NCI-H774 (cell line): ENCODE results near the gene BRIP1.

Experiments
- DNase-seq: peaks from one replicate; lab custom pipeline; 2025; lab: John Stamatoyannopoulos, UW

BRIP1 gene

GRCh38 chr17:61662186-61662585 is 201.1 kb downstream of the BRIP1 start:
- DNase-seq: no peak

GRCh38 chr17:61660746-61661485 is 202.4 kb downstream of the BRIP1 start:
- no peak for DNase-seq

GRCh38 chr17:61659437-61659836 is 203.9 kb downstream of the BRIP1 start:
- DNase-seq: no peak

DNA sequence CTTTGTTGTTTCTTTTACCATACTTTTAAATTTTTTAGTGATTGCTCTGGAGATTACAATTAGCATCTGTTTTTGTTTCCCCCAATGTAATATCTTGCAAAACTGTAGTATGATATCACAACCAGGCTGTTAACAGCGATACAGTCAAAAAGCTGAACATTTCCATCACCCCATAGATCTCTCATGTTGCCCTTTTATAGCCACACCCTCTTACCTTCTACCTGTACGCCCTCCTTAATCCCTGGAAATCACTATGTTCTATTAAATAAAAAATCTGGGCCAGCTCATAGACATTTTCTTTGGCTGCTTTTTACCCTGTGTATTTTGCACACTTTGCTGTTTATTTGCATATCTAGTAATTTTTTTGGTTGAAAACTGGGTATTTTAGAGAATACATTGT is 205.1 kb downstream of the BRIP1 start:
- no peak for DNase-seq

DNA sequence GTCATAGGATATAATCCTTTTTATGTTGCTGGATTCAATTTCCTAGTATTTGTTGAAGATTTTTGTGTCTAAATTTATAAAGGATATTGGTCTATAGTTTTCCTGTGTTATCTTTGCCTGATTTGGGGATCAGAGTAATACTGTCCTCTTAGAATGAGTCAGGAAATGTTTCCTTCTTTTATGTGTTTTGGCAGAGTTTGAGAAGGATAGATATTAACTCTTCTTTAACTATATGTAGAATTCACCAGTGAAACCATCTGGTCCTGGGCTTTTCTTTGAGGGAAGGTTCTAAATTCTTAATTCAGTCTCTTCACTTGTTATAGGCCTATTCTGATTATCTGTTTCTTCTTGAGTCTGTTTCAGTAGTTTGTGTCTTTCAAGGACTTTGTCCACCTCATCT is 206.0 kb downstream of the BRIP1 start:
- no peak for DNase-seq

DNA sequence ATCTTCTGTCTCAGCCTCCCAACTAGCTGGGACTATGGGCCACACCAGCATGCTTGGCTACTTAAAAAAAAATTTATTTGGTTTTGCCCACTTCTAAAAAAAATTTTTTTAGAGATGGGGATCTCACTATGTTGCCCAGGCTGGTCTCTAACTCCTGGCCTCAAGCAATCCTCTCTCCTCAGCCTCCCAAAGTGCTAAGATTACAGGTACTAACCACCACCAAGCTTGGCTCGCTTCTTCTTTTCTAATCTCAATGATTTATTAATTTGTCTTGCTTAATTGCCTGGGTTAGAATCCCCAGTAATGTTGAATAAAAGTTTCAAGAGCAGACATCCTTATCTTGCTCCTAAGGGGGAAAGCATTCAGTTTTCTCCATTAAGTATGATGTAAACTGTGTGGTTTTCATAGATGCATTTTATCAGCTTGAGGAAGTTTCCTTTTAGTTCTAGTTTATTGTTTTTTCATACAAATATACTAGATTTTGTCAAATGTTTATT is 206.6 kb downstream of the BRIP1 start:
- DNase-seq: no peak

GRCh38 chr17:61650749-61651148 is 212.6 kb downstream of the BRIP1 start:
- DNase-seq: no peak

DNA sequence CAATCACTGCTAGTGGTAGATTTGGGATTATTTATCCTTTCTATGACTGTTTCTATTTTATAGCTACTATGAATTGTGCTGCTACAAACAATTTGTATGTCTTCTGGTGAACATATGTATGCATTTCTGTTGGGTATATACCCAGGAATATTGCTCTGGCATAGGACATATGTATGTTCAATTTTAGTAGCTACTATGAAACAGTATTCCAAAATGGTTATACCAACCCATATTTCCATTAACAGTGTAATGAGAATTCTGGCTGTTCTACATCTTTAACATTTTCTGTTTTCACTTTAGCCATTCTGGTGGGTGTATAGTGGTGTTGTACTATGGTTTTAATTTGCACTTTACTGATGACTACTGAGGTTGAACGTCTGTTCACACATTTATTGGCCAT is 214.7 kb downstream of the BRIP1 start:
- DNase-seq: no peak

- no peak for DNase-seq
Measured at GRCh38 chr17:61647047-61647446, 216.3 kb downstream of the BRIP1 start.

GRCh38 chr17:61646482-61646881 is 216.8 kb downstream of the BRIP1 start:
- no peak for DNase-seq

DNA sequence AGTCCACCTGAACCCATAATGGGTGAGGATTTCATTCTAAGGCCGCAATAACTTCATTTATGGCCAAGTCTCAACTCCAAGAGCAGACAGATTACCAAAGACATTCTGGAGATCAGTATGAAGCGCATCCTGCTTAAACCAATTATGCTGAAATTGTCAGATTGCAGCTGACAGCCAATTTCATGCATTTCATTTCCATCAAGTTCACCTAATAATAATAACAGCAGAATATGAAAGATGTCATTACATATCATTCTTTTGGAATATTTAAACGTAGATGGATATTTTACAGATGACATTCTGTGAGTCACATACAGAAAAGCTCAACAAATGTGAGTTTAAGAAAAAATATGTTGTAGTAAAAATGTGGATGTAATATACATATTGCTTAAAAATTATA is 217.4 kb downstream of the BRIP1 start:
- DNase-seq: no peak

DNA sequence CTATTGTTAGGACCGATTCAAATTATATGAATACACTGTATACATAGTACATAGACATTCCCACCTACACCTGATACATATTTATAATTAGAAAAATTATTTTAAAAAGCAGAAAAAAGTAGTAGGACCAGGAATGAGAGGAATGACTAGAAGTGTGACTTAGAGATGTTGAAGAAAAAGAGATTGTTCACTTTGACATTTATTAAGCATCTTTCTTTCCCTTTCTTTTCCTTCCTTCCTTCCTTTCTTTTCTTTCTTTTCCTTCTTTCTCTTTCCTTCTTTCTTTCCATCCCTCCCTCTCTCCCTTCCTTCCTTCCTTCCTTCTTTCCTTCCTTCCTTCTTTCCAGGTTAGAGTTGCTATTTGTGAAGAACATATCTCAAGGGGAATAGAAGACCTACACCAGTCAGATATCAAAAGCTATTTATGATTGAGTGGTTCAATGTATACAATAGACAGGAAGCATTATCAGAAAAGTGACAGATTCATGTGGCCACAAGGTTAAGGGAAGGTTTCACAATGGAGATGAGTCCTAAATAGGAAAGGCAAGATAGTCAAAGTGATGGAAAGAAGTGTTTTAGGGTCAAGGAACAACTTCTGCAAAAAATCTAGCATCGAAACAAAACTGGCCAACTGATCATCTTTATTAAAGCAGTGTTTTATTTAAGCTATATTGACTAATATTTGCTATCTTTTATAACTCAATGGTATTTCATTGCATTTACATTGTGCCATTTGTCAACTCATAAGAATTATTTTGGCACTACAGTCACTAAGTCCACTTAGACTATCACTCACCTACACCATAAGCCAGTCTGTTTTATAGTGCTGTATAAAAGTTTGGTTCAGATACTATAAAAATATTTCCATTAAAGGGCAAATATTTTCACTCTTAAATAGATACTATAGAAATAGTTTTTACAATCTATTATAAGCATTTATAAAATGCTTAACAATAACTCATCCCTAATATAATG is 218.2 kb downstream of the BRIP1 start:
- no peak for DNase-seq

- no peak for DNase-seq
Measured at GRCh38 chr17:61642768-61643167, 220.6 kb downstream of the BRIP1 start.

DNA sequence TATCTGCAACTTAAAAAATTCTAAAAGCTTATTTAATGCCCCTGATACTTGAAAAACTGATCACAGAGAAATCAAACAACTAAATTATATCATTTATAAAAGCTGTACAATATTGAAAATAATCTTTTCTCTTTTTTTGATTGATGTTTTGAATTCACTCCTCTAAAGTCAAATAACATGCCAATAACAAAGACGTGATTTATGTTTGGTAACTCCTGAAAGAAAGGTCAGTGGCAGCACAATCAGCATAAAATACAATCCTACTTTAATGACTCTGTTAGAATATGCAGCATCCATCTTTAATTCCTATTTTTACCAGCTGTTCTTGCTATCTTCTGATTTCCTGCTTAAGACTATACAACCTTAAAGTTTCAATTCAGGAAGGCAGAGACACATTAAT is 221.6 kb downstream of the BRIP1 start:
- DNase-seq: no peak

DNA sequence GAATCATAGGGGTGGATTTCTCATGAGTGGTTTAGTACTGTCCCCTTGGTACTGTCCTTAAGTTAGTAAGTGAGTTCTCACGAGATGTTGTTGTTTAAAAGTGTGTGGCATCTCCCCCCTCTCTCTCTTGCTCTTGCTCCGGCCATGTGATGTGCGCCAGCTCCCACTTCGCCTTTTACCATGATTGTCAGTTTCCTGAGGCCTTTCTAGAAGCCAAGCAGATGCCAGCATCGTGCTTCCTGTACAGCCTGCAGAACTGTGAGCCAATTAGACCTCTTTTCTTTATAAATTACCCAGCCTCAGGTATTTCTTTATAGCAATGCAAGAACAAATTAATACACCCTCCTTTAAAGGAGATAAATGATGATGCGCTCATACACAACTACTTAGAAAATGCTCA is 222.2 kb downstream of the BRIP1 start:
- no peak for DNase-seq

DNA sequence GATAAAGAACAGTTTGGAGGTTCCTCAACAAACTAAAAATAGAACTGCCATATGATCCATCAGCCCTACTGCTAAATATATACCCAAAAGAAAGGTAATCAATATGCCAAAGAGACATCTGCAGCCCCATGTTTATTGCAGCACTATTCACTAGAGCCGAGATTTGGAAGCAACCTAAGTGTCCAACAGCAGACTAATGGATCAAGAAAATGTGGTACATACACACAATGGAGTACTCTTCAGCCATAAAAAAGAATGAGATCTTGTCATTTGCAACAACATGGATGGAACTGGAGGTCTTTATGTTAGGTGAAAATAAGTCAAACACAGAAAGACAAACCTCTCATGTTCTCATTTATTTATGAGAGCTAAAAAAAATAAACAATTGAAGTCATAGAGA is 223.5 kb downstream of the BRIP1 start:
- no peak for DNase-seq

DNA sequence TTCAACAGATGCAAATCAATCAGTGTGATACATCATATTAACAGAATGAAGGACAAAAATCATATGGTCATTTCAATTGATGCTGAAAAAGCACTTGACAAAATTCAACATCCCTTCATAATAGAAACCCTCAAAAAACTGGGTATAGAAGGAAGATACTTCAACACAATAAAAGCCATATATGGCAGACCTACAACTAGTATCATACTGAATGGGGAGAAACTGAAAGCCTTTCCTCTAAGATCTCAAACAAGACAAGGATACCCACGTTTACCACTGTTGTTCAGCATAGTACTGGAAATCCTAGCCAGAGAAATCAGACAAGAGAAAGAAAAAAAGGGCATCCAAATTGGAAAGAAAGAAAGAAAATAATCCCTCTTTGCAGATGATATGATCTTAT is 225.2 kb downstream of the BRIP1 start:
- no peak for DNase-seq

DNA sequence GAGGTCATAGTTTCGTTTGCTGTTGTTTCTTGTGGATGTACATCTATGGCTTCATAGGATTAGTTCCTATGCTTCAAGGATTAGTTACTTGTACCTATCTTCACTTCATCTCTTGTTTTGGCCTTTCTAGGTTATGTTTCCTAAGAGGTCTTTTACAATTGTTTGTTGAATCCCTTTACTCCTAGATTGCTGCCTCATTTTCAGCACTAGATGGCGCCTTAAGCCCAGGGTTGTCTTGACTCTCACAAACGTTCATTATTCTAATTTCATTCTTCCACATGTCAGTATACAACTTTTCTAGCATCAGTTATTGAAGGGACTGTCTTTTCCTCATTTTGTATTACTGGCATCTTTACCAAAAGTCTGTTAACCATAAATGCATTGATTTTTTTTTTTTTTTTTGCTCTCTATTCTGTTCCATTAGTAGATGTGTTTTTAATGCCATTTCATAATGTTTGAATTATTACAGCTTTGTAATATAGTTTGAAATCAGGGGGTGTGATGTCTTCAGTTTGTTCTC is 227.4 kb downstream of the BRIP1 start:
- peak; percentile 71 for DNase-seq

DNA sequence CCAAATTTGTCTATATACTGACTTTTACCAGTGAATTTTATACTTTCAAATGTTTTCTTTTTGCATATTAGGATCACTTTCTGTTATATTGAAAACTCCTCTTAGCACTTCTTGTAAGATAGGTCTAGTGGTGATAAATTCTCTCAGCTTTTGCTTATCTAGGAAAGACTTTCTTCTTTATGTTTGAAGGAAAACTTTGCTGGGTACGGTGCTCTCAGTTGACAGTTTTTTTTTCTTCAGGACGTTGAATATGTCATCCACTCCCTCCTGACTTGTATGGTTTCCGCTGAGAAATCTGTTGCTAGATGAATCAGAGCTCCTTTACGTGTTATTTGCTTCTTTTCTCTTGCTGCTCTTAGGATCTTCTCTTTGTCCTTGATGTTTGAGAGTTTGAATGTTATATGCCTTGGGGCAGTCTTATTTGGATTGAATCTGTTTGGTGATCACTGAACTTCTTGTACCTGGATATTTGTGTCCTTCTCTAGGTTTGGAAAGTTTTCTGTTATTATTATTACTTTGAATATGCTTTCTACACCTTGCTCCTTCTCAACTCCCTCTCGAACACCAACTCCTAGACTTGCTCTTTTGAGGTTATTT is 228.3 kb downstream of the BRIP1 start:
- DNase-seq: no peak

DNA sequence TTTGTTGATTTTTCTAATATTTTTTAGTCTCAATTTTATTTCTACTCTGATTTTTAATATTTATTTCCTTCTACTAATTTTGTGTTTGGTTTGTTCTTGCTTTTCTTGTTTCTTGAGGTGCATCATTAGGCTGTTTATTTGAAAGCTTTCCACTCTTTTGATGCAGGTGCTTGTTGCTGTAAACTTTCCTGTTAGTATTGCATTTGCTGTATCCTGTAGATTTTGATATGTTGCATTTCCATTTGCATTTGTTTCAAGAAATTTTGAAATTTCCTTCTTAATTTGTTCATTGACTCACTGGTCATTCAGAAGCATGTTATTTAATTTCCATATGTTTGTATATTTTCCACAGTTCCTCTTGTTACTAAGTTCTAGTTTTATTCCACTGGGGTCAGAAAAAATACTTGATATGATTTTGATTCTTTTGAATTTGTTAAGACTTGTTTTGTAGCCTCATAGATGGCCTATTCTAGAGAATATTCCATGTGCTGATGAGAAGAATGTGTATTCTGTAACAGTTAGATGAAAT is 229.3 kb downstream of the BRIP1 start:
- DNase-seq: no peak

DNA sequence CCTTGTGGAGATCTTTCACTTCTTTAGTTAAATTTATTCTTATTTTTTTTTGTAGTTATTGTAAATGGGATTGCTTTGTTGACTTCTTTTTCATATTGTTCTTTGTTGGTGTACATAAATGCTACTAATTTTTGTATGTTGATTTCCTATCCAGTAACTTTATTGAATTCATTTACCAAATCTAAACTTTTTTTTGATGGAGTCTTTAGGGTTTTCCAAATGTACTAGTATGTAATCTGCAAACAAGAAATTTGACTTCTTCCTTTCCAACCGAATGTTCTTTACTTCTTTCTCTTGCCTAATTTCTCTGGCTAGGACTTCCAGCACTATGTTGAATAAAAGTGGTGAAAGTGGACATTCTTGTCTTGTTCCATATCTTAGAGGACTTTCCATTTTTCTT is 230.5 kb downstream of the BRIP1 start:
- no peak for DNase-seq

- no peak for DNase-seq
Measured at GRCh38 chr17:61631800-61632199, 231.5 kb downstream of the BRIP1 start.
